ENCODE data around the gene LINC01488. TPM values are rescaled to one million over a fixed set of nuclear protein-coding genes. Genes with fewer than 3 reads are reported as not detected.

Gene LINC01488
- total and polyA plus RNA-seq, 2 experiments from 2014 or later = not detected

DNA sequence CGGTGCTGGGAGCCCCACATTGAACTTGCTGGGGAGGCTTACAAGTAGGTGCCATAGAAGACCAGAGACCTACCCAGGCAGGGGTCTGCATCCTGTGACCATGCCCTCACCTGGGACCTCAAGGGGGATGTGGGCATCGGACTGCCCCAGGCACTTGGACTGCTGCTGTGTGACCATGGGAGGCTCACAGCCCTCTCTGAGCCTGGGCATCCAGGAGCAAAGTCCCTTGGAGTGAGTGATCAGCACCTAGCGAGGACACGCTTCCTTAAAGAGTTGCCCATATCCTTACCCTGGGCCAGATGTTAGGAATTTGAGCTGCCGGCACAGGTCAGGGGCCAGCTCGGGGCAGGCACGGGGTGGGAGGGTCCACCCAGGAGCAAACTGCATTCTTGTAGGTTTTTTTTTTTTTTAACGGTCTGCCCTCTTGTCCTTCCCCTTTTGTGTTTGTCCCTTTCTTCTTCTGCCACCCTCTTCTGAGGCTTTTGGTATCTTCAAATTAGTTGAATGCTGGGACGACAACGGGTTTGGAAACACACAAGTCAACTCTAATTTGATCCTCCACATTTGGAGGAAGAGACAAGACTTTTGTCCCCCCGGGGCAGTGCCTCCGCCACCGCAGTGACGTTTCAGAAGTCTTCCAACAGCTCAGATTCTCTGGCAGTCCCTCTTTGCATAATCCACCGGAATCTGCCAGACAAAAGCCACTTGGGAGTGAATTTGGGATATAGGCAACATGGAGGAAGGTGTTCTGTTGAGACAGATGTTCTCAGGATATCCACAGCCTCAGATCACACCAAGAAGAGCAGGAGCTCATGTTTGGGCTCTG is 46.1 kb upstream of the LINC01488 start:
- Histone ChIP-seq H3K4me3 (no peak overlapping the region), H3K27ac (no peak overlapping the region), H3K9me3 (ENCODE audit: low read depth) (no peaks in the 10 kb centered on the region), H4K20me1 (ENCODE audit: insufficient read depth) (no peaks in the 10 kb centered on the region), H3K79me2 (ENCODE audit: insufficient read depth) (no peaks in the 10 kb centered on the region), H3K36me3 (ENCODE audit: low read depth) (no peaks in the 10 kb centered on the region), H3K9ac (no peak overlapping the region), H3K4me2 (ENCODE audit: unreplicated experiment) (no peak overlapping the region), H3F3A (ENCODE audit: insufficient read depth) (no peaks in the 10 kb centered on the region), H3K9me2 (ENCODE audit: insufficient read depth) (no peaks in the 10 kb centered on the region), H3K27me3 (replicated peaks; ENCODE audit: insufficient read depth) (no peaks in the 10 kb centered on the region), H3K4me1 (ENCODE audit: insufficient read depth) (no peaks in the 10 kb centered on the region), H2AFZ (no peak overlapping the region)
- in situ Hi-C loops (cut with MboI) = no loop called here
- no peak for DNase-seq
- TF ChIP-seq EZH2 (IDR thresholded peaks at IDR 0.05; ENCODE audit: insufficient read depth, poor library complexity, severe bottlenecking) (no peak), EZH2phosphoT487 (IDR thresholded peaks at IDR 0.05; ENCODE audit: insufficient read depth, low read depth) (no peak)
- WGBS, 2 experiments (ENCODE audit: low coverage in 1 of 2, low lambda C conversion rate in 2 of 2, missing lambda C conversion rate in 2 of 2) = 63 to 68% methylated on average over 15 of the region's 15 CpGs

DNA sequence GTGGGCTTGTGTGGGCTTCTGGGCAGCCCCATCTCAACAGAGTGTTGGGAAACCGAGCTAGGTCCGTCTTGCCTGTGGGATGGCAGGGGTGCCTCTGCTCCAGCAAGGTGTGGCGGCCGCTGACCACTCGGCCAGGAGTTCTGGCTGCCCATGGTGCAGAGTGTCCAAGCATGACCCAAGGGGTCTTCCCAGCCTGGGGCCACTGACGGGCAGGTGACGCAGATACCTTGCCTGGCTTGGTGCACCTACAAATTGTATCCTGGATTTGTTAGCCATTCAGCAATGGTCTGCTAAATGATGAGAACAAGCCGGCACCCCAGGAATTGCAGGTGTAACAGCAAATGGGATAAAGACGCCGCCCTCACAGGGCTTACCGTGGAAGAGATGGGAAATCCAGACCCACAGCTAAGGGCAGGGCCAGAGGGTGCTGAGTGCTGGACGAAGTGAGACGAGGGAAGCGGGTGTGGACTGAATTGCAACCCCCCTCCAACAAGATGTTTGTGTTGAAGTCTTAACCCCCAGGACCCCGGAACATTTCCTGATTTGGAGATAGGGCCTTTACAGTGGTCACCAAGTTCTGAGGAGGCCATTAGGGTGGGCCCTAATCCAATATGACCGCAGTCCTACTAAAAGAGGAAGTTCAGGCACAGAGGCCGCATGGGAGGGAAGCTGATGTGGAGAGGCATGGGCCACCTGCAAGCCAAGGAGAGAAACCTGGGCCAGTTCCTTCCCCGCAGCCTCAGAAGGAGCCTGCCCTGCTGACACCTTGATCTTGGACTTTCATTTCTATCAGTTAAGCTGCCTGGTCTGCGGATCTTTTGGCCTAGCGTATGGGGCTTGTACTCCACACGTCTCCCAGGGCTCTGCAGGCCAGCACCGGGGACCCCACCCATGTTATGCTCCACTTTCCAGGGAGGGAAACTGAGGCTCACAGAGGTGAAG is 45.2 kb upstream of the LINC01488 start:
- no peak overlapping the region for H3K27ac ChIP-seq
- no peak overlapping the region for H3K9ac ChIP-seq
- no peaks in the 10 kb centered on the region for H3F3A ChIP-seq (ENCODE audit: insufficient read depth)
- no peaks in the 10 kb centered on the region for H3K36me3 ChIP-seq (ENCODE audit: low read depth)
- H3K79me2 ChIP-seq (ENCODE audit: insufficient read depth) = no peaks in the 10 kb centered on the region
- no peaks in the 10 kb centered on the region for H3K9me3 ChIP-seq (ENCODE audit: low read depth)
- no peaks in the 10 kb centered on the region for H3K4me1 ChIP-seq (ENCODE audit: insufficient read depth)
- no peak for DNase-seq
- WGBS, 2 experiments (ENCODE audit: low coverage in 1 of 2, low lambda C conversion rate in 2 of 2, missing lambda C conversion rate in 2 of 2) = 96% methylated on average over 18 to 22 of the region's 22 CpGs
- no peak overlapping the region for H3K4me2 ChIP-seq (ENCODE audit: unreplicated experiment)
- in situ Hi-C loops (cut with MboI) = no loop called here
- TF ChIP-seq EZH2phosphoT487 (IDR thresholded peaks at IDR 0.05; ENCODE audit: insufficient read depth, low read depth) (no peak), EZH2 (IDR thresholded peaks at IDR 0.05; ENCODE audit: insufficient read depth, poor library complexity, severe bottlenecking) (no peak)
- H3K4me3 ChIP-seq = no peak overlapping the region
- no peaks in the 10 kb centered on the region for H3K9me2 ChIP-seq (ENCODE audit: insufficient read depth)
- no peaks in the 10 kb centered on the region for H4K20me1 ChIP-seq (ENCODE audit: insufficient read depth)
- no peak overlapping the region for H2AFZ ChIP-seq
- H3K27me3 ChIP-seq (replicated peaks; ENCODE audit: insufficient read depth) = no peaks in the 10 kb centered on the region

GRCh38 chr11:69437001-69437875 is 44.2 kb upstream of the LINC01488 start:
- TF ChIP-seq EZH2 (IDR thresholded peaks at IDR 0.05; ENCODE audit: insufficient read depth, poor library complexity, severe bottlenecking) = no peak
- TF ChIP-seq EZH2phosphoT487 (IDR thresholded peaks at IDR 0.05; ENCODE audit: insufficient read depth, low read depth) = no peak
- Histone ChIP-seq H2AFZ (no peak overlapping the region), H3K36me3 (ENCODE audit: low read depth) (no peaks in the 10 kb centered on the region), H3K9me3 (ENCODE audit: low read depth) (no peaks in the 10 kb centered on the region), H4K20me1 (ENCODE audit: insufficient read depth) (no peaks in the 10 kb centered on the region), H3K4me3 (no peak overlapping the region), H3K79me2 (ENCODE audit: insufficient read depth) (no peaks in the 10 kb centered on the region), H3K9me2 (ENCODE audit: insufficient read depth) (no peaks in the 10 kb centered on the region), H3K9ac (no peak overlapping the region), H3F3A (ENCODE audit: insufficient read depth) (peaks cover 6% of the 10 kb centered on the region; the same call in 1 of the 2 replicates), H3K4me1 (ENCODE audit: insufficient read depth) (peaks cover 6% of the 10 kb centered on the region), H3K27me3 (replicated peaks; ENCODE audit: insufficient read depth) (no peaks in the 10 kb centered on the region), H3K27ac (no peak overlapping the region), H3K4me2 (ENCODE audit: unreplicated experiment) (no peak overlapping the region)
- DNase-seq = no peak
- in situ Hi-C loops (cut with MboI) = no loop called here
- WGBS, 2 experiments (ENCODE audit: low coverage in 1 of 2, low lambda C conversion rate in 2 of 2, missing lambda C conversion rate in 2 of 2) = 85% methylated on average over 15 of the region's 15 CpGs

- Histone ChIP-seq H3K4me1 (ENCODE audit: insufficient read depth) (peaks cover 12% of the 10 kb centered on the region), H3K36me3 (ENCODE audit: low read depth) (no peaks in the 10 kb centered on the region), H3F3A (ENCODE audit: insufficient read depth) (peaks cover 11% of the 10 kb centered on the region; the same call in 1 of the 2 replicates), H3K9me2 (ENCODE audit: insufficient read depth) (no peaks in the 10 kb centered on the region), H4K20me1 (ENCODE audit: insufficient read depth) (no peaks in the 10 kb centered on the region), H3K4me2 (ENCODE audit: unreplicated experiment) (no peak overlapping the region), H3K9ac (no peak overlapping the region), H2AFZ (no peak overlapping the region), H3K4me3 (no peak overlapping the region), H3K27ac (no peak overlapping the region), H3K79me2 (ENCODE audit: insufficient read depth) (no peaks in the 10 kb centered on the region), H3K9me3 (ENCODE audit: low read depth) (no peaks in the 10 kb centered on the region), H3K27me3 (replicated peaks; ENCODE audit: insufficient read depth) (no peaks in the 10 kb centered on the region)
- no peak for TF ChIP-seq EZH2phosphoT487 (IDR thresholded peaks at IDR 0.05; ENCODE audit: insufficient read depth, low read depth)
- no peak for TF ChIP-seq EZH2 (IDR thresholded peaks at IDR 0.05; ENCODE audit: insufficient read depth, poor library complexity, severe bottlenecking)
- no peak for DNase-seq
- WGBS, 2 experiments (ENCODE audit: low coverage in 1 of 2, low lambda C conversion rate in 2 of 2, missing lambda C conversion rate in 2 of 2) = 83 to 96% methylated on average over 7 to 9 of the region's 9 CpGs
- in situ Hi-C loops (cut with MboI) = no loop called here
These were observed 43.6 kb upstream of the LINC01488 start for GRCh38 chr11:69437876-69438205.

All from GM23248 (cell line).